Immature natural killer cell (primary cell): ENCODE measurements around the gene FXYD1. TPM values are rescaled to one million over a fixed set of nuclear protein-coding genes. Genes with fewer than 3 reads are reported as not detected.
"Not testable (repeated sequence)": the region's sequence is repeated elsewhere in the genome, so short reads cannot be mapped to it uniquely, and the experiment has no call there.

Source experiments
- DNase-seq, 3 donors: peaks; one replicate each; pipeline ENCODE4 v3.0.0; 2022; ENCODE audit warnings: mixed read lengths in 1 of 3
- H3K27ac Mint-ChIP-seq, 6 donors: one replicate each; pipeline ENCODE4 v1.8.0; 2020; ENCODE audit warnings: mixed read lengths in 6 of 6, mild to moderate bottlenecking in 5 of 6, inconsistent platforms in 4 of 6, moderate library complexity in 3 of 6
- H3K27me3 Mint-ChIP-seq, 3 donors: one replicate each; pipeline ENCODE4 v1.8.0; 2020 to 2021; ENCODE audit warnings: low read depth in 3 of 3, mild to moderate bottlenecking in 3 of 3, mixed read lengths in 3 of 3, moderate library complexity in 3 of 3, inconsistent platforms in 1 of 3
- H3K36me3 Mint-ChIP-seq, 3 donors: one replicate each; pipeline ENCODE4 v1.8.0; 2020; ENCODE audit warnings: mixed read lengths in 3 of 3, inconsistent platforms in 2 of 3, mild to moderate bottlenecking in 2 of 3
- H3K4me1 Mint-ChIP-seq, 2 donors: one replicate each; pipeline ENCODE4 v1.8.0; 2020; ENCODE audit warnings: inconsistent platforms in 2 of 2, mild to moderate bottlenecking in 2 of 2, mixed read lengths in 2 of 2, moderate library complexity in 1 of 2
- H3K4me3 Mint-ChIP-seq, 5 donors: one replicate each; pipeline ENCODE4 v1.8.0; 2020; ENCODE audit warnings: mild to moderate bottlenecking in 5 of 5, mixed read lengths in 5 of 5, inconsistent platforms in 3 of 5, moderate library complexity in 3 of 5
- H3K9me3 Mint-ChIP-seq, 6 donors: one replicate each; pipeline ENCODE4 v1.8.0; 2020; ENCODE audit warnings: mild to moderate bottlenecking in 6 of 6, mixed read lengths in 6 of 6, inconsistent platforms in 4 of 6, moderate library complexity in 3 of 6
- polyA plus RNA-seq, 3 donors: library from polyadenylated mRNA; unstranded; fragments of 300-500 nt; fragmentation: Illumina TruSeq; gene quantifications; one replicate each; pipeline ENCODE4 v1.2.3, GENCODE V29; 2021

Gene FXYD1
- polyA plus RNA-seq, 3 donors from 2014 or later, result 0.53 to 0.83 TPM; not detected in 1

GRCh38 chr19:35125270-35125717 lies 13.3 kb upstream of the FXYD1 start:
- Mint-ChIP-seq H3K9me3 (no peaks in the 10 kb centered on the region), H3K4me3 (peak overlapping the region in 1 of 5 donors; percentile 38), H3K4me1 (peaks cover 13 to 15% of the 10 kb centered on the region in 2 donors), H3K27me3 (peaks cover 0 to 6% (median 0%) of the 10 kb centered on the region in 3 donors), H3K27ac (no peak overlapping the region), H3K36me3 (no peaks in the 10 kb centered on the region)
- DNase-seq, result no peak

GRCh38 chr19:35125749-35126623 lies 12.6 kb upstream of the FXYD1 start:
- H3K27me3 Mint-ChIP-seq, result peaks cover 0 to 9% (median 0%) of the 10 kb centered on the region in 3 donors
- H3K36me3 Mint-ChIP-seq, result no peaks in the 10 kb centered on the region
- H3K9me3 Mint-ChIP-seq, result no peaks in the 10 kb centered on the region
- peak overlapping the region in 1 of 5 donors; percentile 38 for H3K4me3 Mint-ChIP-seq
- peaks cover 13 to 15% of the 10 kb centered on the region in 2 donors for H3K4me1 Mint-ChIP-seq
- peak overlapping the region in 1 of 6 donors; percentile 46 for H3K27ac Mint-ChIP-seq
- no peak for DNase-seq

GRCh38 chr19:35126624-35126959 lies 12.0 kb upstream of the FXYD1 start:
- no peak overlapping the region for H3K27ac Mint-ChIP-seq
- H3K27me3 Mint-ChIP-seq, result peaks cover 0 to 9% (median 0%) of the 10 kb centered on the region in 3 donors
- H3K4me3 Mint-ChIP-seq, result no peak overlapping the region
- H3K9me3 Mint-ChIP-seq, result no peaks in the 10 kb centered on the region
- H3K36me3 Mint-ChIP-seq, result no peaks in the 10 kb centered on the region
- H3K4me1 Mint-ChIP-seq, result peaks cover 13 to 15% of the 10 kb centered on the region in 2 donors
- DNase-seq, result no peak

- H3K4me3 Mint-ChIP-seq, result no peak overlapping the region
- H3K9me3 Mint-ChIP-seq, result no peaks in the 10 kb centered on the region
- DNase-seq, result no peak
- peaks cover 0 to 9% (median 0%) of the 10 kb centered on the region in 3 donors for H3K27me3 Mint-ChIP-seq
- peaks cover 13 to 15% of the 10 kb centered on the region in 2 donors for H3K4me1 Mint-ChIP-seq
- H3K36me3 Mint-ChIP-seq, result no peaks in the 10 kb centered on the region
- no peak overlapping the region for H3K27ac Mint-ChIP-seq
These were observed 10.8 kb upstream of the FXYD1 start for GRCh38 chr19:35127871-35128270.

- no peaks in the 10 kb centered on the region for H3K9me3 Mint-ChIP-seq
- DNase-seq, result no peak
- H3K4me3 Mint-ChIP-seq, result no peak overlapping the region
- H3K27me3 Mint-ChIP-seq, result peaks cover 0 to 11% (median 0%) of the 10 kb centered on the region in 3 donors
- H3K4me1 Mint-ChIP-seq, result peaks cover 13 to 15% of the 10 kb centered on the region in 2 donors
- H3K36me3 Mint-ChIP-seq, result no peaks in the 10 kb centered on the region
- H3K27ac Mint-ChIP-seq, result no peak overlapping the region
These were observed 10.1 kb upstream of the FXYD1 start for GRCh38 chr19:35128398-35129057.

DNA sequence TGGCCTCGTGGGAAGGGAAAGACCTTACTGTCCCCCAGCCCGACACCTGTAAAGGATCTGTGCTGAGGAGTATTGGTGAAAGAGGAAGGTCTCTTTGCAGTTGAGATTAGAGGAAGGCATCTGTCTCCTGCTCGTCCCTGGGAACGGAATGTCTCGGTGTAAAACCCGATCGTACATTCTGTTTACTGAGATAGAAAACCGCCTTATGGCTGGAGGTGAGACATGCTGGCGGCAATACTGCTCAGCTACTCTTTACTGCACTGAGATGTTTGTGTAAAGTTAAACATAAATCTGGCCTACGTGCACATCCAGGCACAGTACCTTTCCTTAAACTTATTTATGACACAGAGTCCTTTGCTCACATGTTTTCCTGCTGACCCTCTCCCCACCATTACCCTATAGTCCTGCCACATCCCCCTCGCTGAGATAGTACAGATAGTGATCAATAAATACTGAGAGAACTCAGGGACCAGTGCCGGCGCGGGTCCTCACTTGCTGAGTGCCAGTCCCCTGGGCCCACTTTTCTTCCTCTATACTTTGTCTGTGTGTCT lies 8.8 kb upstream of the FXYD1 start:
- H3K27me3 Mint-ChIP-seq, H3K9me3 Mint-ChIP-seq, H3K4me1 Mint-ChIP-seq, H3K27ac Mint-ChIP-seq, H3K36me3 Mint-ChIP-seq, H3K4me3 Mint-ChIP-seq, DNase-seq: not testable (repeated sequence)

GRCh38 chr19:35130761-35131720 lies 7.6 kb upstream of the FXYD1 start:
- H3K4me1 Mint-ChIP-seq, result peaks cover 0 to 2% of the 10 kb centered on the region in 2 donors

DNA sequence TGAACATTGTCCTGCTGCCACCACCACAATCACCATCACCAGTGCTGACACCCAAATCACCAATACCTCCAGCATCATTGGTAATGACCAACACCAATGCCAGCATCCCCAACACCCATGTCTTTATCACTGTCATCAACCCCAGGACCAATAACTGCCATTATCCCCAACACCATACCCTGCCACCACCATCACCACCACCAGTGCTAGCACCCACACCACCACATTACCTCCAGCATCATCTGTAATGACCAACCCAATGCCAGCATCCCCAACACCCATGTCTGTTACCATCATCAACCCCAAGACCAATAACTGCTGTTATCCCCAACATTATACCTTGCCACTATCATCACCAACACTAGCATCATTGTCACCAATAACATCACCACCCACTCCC lies 6.4 kb upstream of the FXYD1 start:
- H3K4me1 Mint-ChIP-seq, result peaks cover 0 to 5% of the 10 kb centered on the region in 2 donors
- peaks cover 2 to 6% (median 2%) of the 10 kb centered on the region in 3 donors for H3K27me3 Mint-ChIP-seq
- no peak overlapping the region for H3K4me3 Mint-ChIP-seq
- peaks cover 0 to 4% (median 0%) of the 10 kb centered on the region in 3 donors for H3K36me3 Mint-ChIP-seq
- no peak overlapping the region for H3K27ac Mint-ChIP-seq
- no peak for DNase-seq
- no peaks in the 10 kb centered on the region for H3K9me3 Mint-ChIP-seq

More at GRCh38 chr19:35130761-35131720, 7.6 kb upstream of the FXYD1 start:
- no peaks in the 10 kb centered on the region for H3K9me3 Mint-ChIP-seq
- H3K36me3 Mint-ChIP-seq, result peaks cover 0 to 4% (median 0%) of the 10 kb centered on the region in 3 donors
- DNase-seq, result no peak
- no peak overlapping the region for H3K27ac Mint-ChIP-seq
- no peak overlapping the region for H3K4me3 Mint-ChIP-seq
- H3K27me3 Mint-ChIP-seq, result peaks cover 0 to 6% (median 2%) of the 10 kb centered on the region in 3 donors

DNA sequence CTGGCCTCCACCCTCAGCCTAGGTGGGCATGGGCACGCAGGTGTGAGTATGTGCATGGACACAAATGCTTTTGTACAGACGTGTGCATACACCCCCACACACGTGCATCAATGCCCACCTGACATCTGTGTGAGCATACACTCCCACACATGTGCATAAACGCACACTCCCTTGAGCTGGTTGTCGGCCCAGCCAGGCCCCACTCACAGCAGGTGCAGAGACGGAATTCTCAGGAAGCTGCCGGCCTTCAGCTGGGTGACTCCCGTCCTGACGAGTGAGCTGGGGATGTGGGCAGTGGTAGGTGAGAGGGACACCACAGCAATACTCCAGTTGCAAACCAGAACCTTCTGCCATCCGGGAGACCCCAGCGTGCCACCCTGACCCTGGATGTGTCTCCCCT lies 4.8 kb upstream of the FXYD1 start:
- Mint-ChIP-seq H3K27ac (no peak overlapping the region), H3K36me3 (peaks cover 0 to 4% (median 0%) of the 10 kb centered on the region in 3 donors), H3K4me1 (peaks cover 0 to 8% of the 10 kb centered on the region in 2 donors), H3K4me3 (no peak overlapping the region), H3K9me3 (no peaks in the 10 kb centered on the region), H3K27me3 (peaks cover 2 to 5% (median 4%) of the 10 kb centered on the region in 3 donors)
- no peak for DNase-seq

DNA sequence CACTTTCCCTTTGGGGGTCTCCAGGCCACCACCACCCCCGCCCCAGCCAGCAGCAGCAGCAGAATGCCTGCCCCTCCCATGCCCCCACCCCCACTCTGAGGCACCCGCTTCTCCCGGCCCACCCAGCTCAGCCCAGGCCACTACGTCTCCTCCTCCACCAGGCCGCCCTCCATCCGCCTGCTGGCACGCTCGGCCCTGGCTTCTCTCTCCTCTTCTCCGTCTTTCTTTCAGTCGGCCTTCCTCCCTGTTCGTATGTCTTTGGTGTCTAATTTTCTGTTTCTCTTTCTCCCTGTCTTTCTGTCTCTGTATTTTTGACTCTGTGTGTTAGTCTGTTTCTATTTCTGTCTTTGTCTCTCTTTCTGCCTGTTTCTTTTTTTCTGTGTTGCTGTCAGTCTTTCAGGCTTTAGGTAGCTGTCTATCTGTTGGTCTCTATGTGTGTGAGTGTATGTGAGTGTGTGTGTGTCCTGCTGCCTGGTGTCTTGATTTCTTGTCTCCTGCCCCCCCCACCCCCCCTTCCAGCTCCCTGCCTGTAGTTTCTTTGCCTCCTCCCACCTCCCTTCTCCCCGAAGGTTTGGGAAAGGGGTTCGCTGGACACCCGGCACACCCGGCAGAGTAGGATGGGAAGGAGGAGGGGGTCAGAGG lies 3.9 kb upstream of the FXYD1 start, which contains the start of gene LGI4:
Gene LGI4 (minus strand): TSS at position 459 of the 642 bp plus-strand sequence. CDS start 379 bp downstream, at position 80.
- H3K27me3 Mint-ChIP-seq, result peaks cover 2 to 5% (median 4%) of the 10 kb centered on the region in 3 donors
- no peaks in the 10 kb centered on the region for H3K9me3 Mint-ChIP-seq

DNA sequence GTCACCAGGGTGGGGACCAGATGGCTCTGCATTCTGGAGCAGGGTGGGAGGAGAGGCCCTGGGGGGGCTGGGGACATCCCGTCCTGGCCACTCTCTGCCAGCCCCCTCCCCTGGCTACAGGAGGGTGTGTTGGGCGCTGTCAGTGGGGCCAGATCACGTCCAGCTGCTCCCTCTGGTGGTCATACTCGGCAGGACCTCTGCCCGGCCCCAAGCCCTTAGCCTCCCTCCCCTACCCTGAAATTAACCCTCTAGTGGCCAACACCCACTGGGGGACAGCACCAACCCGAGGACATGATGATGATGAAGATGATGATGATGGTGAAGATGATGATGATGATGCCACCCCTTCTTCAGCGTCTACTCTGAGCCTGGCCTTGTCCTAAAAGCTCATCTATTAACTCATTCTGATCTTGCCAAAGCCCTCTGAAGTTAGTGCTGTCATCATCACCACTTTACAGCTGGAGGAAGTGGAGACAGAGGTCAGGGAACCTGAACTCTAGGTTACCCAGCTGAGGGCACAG lies 3.2 kb upstream of the FXYD1 start:
- Mint-ChIP-seq H3K27me3 (peaks cover 2 to 5% (median 4%) of the 10 kb centered on the region in 3 donors), H3K4me1 (peaks cover 1 to 8% of the 10 kb centered on the region in 2 donors), H3K4me3 (no peak overlapping the region), H3K9me3 (no peaks in the 10 kb centered on the region), H3K27ac (no peak overlapping the region), H3K36me3 (peaks cover 0 to 5% (median 0%) of the 10 kb centered on the region in 3 donors)
- DNase-seq, result peak; percentile 52 to 62 (median 59)

More for the DNA sequence above, 3.9 kb upstream of the FXYD1 start, which contains the start of gene LGI4:
- peaks cover 0 to 8% of the 10 kb centered on the region in 2 donors for H3K4me1 Mint-ChIP-seq
- DNase-seq, result no peak
- no peak within 1 kb of the TSS for H3K4me3 Mint-ChIP-seq
- no peak within 1 kb of the TSS for H3K27ac Mint-ChIP-seq
- H3K36me3 Mint-ChIP-seq, result peaks cover 0 to 4% (median 0%) of the 10 kb centered on the region in 3 donors

DNA sequence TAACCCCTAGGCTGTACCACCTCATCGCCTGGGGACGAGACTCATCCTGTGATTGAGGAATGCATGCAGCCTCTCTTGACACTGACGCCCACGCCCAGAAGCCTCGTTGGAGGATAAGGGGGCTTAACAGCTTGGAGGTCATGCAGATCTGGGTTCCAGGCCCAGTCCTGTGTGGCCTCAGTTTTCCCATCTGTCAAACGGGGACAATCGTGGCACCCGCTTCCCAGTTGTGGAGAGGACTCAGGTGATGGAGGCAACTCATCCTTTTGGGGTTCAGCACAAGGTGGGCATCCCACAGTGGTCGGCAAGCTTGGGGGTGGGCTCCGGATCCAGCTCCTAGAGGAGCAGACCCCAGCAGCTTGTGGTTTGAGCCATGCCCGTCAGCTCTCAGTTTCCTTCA lies 2.4 kb upstream of the FXYD1 start:
- Mint-ChIP-seq H3K4me3 (no peak overlapping the region), H3K36me3 (peaks cover 0 to 11% (median 0%) of the 10 kb centered on the region in 3 donors), H3K27me3 (peaks cover 3 to 6% (median 4%) of the 10 kb centered on the region in 3 donors), H3K27ac (no peak overlapping the region), H3K4me1 (peaks cover 9 to 14% of the 10 kb centered on the region in 2 donors), H3K9me3 (no peaks in the 10 kb centered on the region)
- no peak for DNase-seq
